Body of pancreas (tissue), 4 donors: ENCODE results near the gene VEZT. TPM values are rescaled to one million over a fixed set of nuclear protein-coding genes. Genes with fewer than 3 reads are reported as not detected.

Source experiments
- ATAC-seq: fragments of 150-250 bp; one replicate; pipeline ENCODE4 v1.9.1; 2016
- DNase-seq, 4 donors: peaks; one replicate each; pipeline ENCODE4 v3.0.0-alpha.2; 2019
- H3K27ac ChIP-seq, 4 donors: fragments of 200-600 bp; sonication (generic); 1 replicate in 3 of 4; 2 replicates in 1 of 4; pipeline versions ENCODE4 v1.5.1 to v1.6.1; 2016 to 2019; ENCODE audit warnings: mild to moderate bottlenecking in 1 of 4, mixed read lengths in 1 of 4, moderate library complexity in 1 of 4
- H3K27me3 ChIP-seq, 2 donors: fragments of 200-600 bp; sonication (generic); one replicate each; pipeline ENCODE4 v1.6.0; 2016; ENCODE audit warnings: mild to moderate bottlenecking in 1 of 2
- H3K36me3 ChIP-seq, 2 donors: fragments of 200-600 bp; sonication (generic); replicated peaks in 1 of 2; 2 replicates each; pipeline ENCODE4 v1.5.1; 2016; ENCODE audit warnings: low read depth in 2 of 2; ENCODE audit not compliant: insufficient read depth in 1 of 2
- H3K4me1 ChIP-seq: fragments of 200-600 bp; sonication (generic); one replicate; pipeline ENCODE4 v1.6.0; 2016
- H3K4me3 ChIP-seq, 2 donors: fragments of 200-600 bp; sonication (generic); 1 replicate in 1 of 2; 2 replicates in 1 of 2; pipeline ENCODE4 v1.5.1; 2016 to 2019
- H3K9me3 ChIP-seq, 3 donors: fragments of 200-600 bp; sonication (generic); 1 replicate in 2 of 3; 2 replicates in 1 of 3; pipeline ENCODE4 v1.5.1; 2016
- CTCF ChIP-seq, 7 experiments: fragments of 450-650 bp in 4 of 7; fragments of 200-600 bp in 3 of 7; sonication (generic) in 3 of 7; IDR thresholded peaks; one replicate each; pipeline ENCODE4 v1.5.1; 2016 to 2019; ENCODE audit warnings: antibody characterized with exemption in 7 of 7
- POLR2A ChIP-seq, 3 donors: fragments of 450-650 bp; IDR thresholded peaks; one replicate each; pipeline ENCODE4 v1.6.1; 2016; ENCODE audit warnings: antibody characterized with exemption in 3 of 3, mild to moderate bottlenecking in 2 of 3
- whole genome bisulfite sequencing, 2 donors: methylation state at CpG; one replicate each; pipeline ENCODE4 v1.1.5; 2017; 5-methylcytosine and 5-hydroxymethylcytosine counted together
- intact Hi-C: fragments of 100-400 bp; cut with DNase I; formaldehyde crosslinking; loops from one replicate; pipeline ENCODE4 v1.15.1; 2023
- total RNA-seq, 2 donors: library from RNA; depleted of rRNA; stranded (reverse); fragments of >200 nt; gene quantifications; one replicate each; pipeline ENCODE4 v1.1.0, GENCODE V29; 2016

VEZT gene
- total RNA-seq, 2 donors from 2014 or later = 50.8 to 56.4 TPM

- no peak for DNase-seq
- 95 to 100% methylated on average over 2 of the region's 2 CpGs for WGBS, 2 donors
Observed at GRCh38 chr12:95177201-95177768, 40.3 kb upstream of the VEZT start.

GRCh38 chr12:95178136-95178535, 39.5 kb upstream of the VEZT start:
- no peaks in the 10 kb centered on the region for H3K27me3 ChIP-seq

More at GRCh38 chr12:95177201-95177768, 40.3 kb upstream of the VEZT start:
- TF ChIP-seq POLR2A (IDR thresholded peaks at IDR 0.05) = no peak
- TF ChIP-seq CTCF (IDR thresholded peaks at IDR 0.05) = no peak
- ATAC-seq = no peak
- Histone ChIP-seq H3K4me1 (peaks cover 19% of the 10 kb centered on the region), H3K4me3 (no peak overlapping the region), H3K9me3 (no peaks in the 10 kb centered on the region), H3K36me3 (no peaks in the 10 kb centered on the region), H3K27ac (no peak overlapping the region), H3K27me3 (no peaks in the 10 kb centered on the region)
- intact Hi-C loops = no loop called here

GRCh38 chr12:95179011-95179410, 38.6 kb upstream of the VEZT start:
- H3K27ac ChIP-seq = no peak overlapping the region
- no peaks in the 10 kb centered on the region for H3K9me3 ChIP-seq
- H3K36me3 ChIP-seq = no peaks in the 10 kb centered on the region
- ATAC-seq = no peak
- no peak overlapping the region for H3K4me3 ChIP-seq
- intact Hi-C loops = no loop called here
- WGBS, 2 donors = 75 to 80% methylated on average over 5 of the region's 5 CpGs
- no peak for DNase-seq
- peaks cover 3% of the 10 kb centered on the region for H3K4me1 ChIP-seq
- H3K27me3 ChIP-seq = no peaks in the 10 kb centered on the region
- TF ChIP-seq POLR2A (IDR thresholded peaks at IDR 0.05) (no peak), CTCF (IDR thresholded peaks at IDR 0.05) (no peak)

More at GRCh38 chr12:95178136-95178535, 39.5 kb upstream of the VEZT start:
- 81 to 97% methylated on average over 4 of the region's 4 CpGs for WGBS, 2 donors
- intact Hi-C loops = no loop called here
- ATAC-seq = no peak
- no peak overlapping the region for H3K4me3 ChIP-seq
- no peak for TF ChIP-seq CTCF (IDR thresholded peaks at IDR 0.05)
- no peak for TF ChIP-seq POLR2A (IDR thresholded peaks at IDR 0.05)
- no peak for DNase-seq
- H3K4me1 ChIP-seq = peaks cover 12% of the 10 kb centered on the region
- H3K27ac ChIP-seq = no peak overlapping the region
- no peaks in the 10 kb centered on the region for H3K36me3 ChIP-seq
- no peaks in the 10 kb centered on the region for H3K9me3 ChIP-seq

- Histone ChIP-seq H3K4me3 (no peak overlapping the region), H3K36me3 (no peaks in the 10 kb centered on the region), H3K9me3 (no peaks in the 10 kb centered on the region), H3K27me3 (no peaks in the 10 kb centered on the region), H3K27ac (no peak overlapping the region), H3K4me1 (no peaks in the 10 kb centered on the region)
- no peak for TF ChIP-seq CTCF (IDR thresholded peaks at IDR 0.05)
- TF ChIP-seq POLR2A (IDR thresholded peaks at IDR 0.05) = no peak
- WGBS, 2 donors = 88 to 90% methylated on average over 2 of the region's 2 CpGs
- DNase-seq (no peak), ATAC-seq (no peak)
- intact Hi-C loops = no loop called here
Observed at GRCh38 chr12:95181103-95181502, 36.5 kb upstream of the VEZT start.

- intact Hi-C loops = no loop called here
- no peaks in the 10 kb centered on the region for H3K4me1 ChIP-seq
- no peak overlapping the region for H3K4me3 ChIP-seq
- ATAC-seq (no peak), DNase-seq (no peak)
- H3K36me3 ChIP-seq = no peaks in the 10 kb centered on the region
- H3K27me3 ChIP-seq = no peaks in the 10 kb centered on the region
- WGBS, 2 donors = 73% methylated on average over 5 of the region's 5 CpGs
- no peaks in the 10 kb centered on the region for H3K9me3 ChIP-seq
- H3K27ac ChIP-seq = no peak overlapping the region
- TF ChIP-seq POLR2A (IDR thresholded peaks at IDR 0.05) = no peak
- no peak for TF ChIP-seq CTCF (IDR thresholded peaks at IDR 0.05)
Observed at GRCh38 chr12:95182868-95183415, 34.7 kb upstream of the VEZT start.
